Testis (tissue), 3 donors: ENCODE results near the gene NAPSA. TPM values are rescaled to one million over a fixed set of nuclear protein-coding genes. Genes with fewer than 3 reads are reported as not detected.

ENCODE experiments used
- DNase-seq: peaks from one replicate; pipeline ENCODE4 v3.0.0-alpha.2; 2019
- H3K27ac ChIP-seq, 2 donors: fragments of 200-600 bp; sonication (generic); one replicate each; pipeline ENCODE4 v1.5.1; 2019
- H3K27me3 ChIP-seq: fragments of 200-600 bp; sonication (generic); one replicate; pipeline ENCODE4 v1.5.1; 2019
- H3K36me3 ChIP-seq: fragments of 200-600 bp; sonication (generic); one replicate; pipeline ENCODE4 v1.5.1; 2017; ENCODE audit warnings: low read depth; ENCODE audit errors: missing control alignments
- H3K4me1 ChIP-seq: fragments of 200-600 bp; sonication (generic); one replicate; pipeline ENCODE4 v1.5.1; 2019
- H3K4me3 ChIP-seq, 2 donors: fragments of 200-600 bp; sonication (generic); one replicate each; pipeline ENCODE4 v1.5.1; 2017 to 2019
- H3K9me3 ChIP-seq: fragments of 200-600 bp; sonication (generic); one replicate; pipeline ENCODE4 v1.5.1; 2017
- CTCF ChIP-seq, 3 experiments: fragments of 450-650 bp in 2 of 3; fragments of 200-600 bp in 1 of 3; sonication (generic) in 1 of 3; IDR thresholded peaks; one replicate each; pipeline ENCODE4 v1.5.1; 2016 to 2019; ENCODE audit warnings: antibody characterized with exemption in 3 of 3, mild to moderate bottlenecking in 2 of 3, moderate library complexity in 1 of 3
- POLR2A ChIP-seq: fragments of 450-650 bp; IDR thresholded peaks from one replicate; pipeline ENCODE4 v1.6.1; 2017; ENCODE audit warnings: antibody characterized with exemption, mild to moderate bottlenecking, moderate library complexity
- WGBS, 2 donors: methylation state at CpG; one replicate each; pipeline ENCODE4 v1.1.5; 2018; 5-methylcytosine and 5-hydroxymethylcytosine counted together
- intact Hi-C: fragments of 100-400 bp; cut with DNase I; formaldehyde crosslinking; loops from one replicate; pipeline ENCODE4 v1.15.1; 2023; ENCODE audit warnings: low total_unique reads
- polyA plus RNA-seq: library from polyadenylated mRNA; stranded (reverse); fragments of 350-450 nt; fragmentation: Illumina TruSeq; extraction: RNeasy Lipid Tissue Mini Kit (QIAGEN cat#74804); gene quantifications from one replicate; pipeline ENCODE4 v1.2.3, GENCODE V29; 2014; ENCODE audit warnings: low read depth, low replicate concordance; ENCODE audit not compliant: insufficient read depth
- total RNA-seq, 2 donors: library from RNA; depleted of rRNA; stranded (reverse); fragments of >200 nt; gene quantifications; one replicate each; pipeline ENCODE4 v1.2.3, GENCODE V29; 2016

The NAPSA gene
- total and polyA plus RNA-seq, 3 donors from 2014 or later, result 1.3 to 11.5 (median 2.0) TPM

DNA sequence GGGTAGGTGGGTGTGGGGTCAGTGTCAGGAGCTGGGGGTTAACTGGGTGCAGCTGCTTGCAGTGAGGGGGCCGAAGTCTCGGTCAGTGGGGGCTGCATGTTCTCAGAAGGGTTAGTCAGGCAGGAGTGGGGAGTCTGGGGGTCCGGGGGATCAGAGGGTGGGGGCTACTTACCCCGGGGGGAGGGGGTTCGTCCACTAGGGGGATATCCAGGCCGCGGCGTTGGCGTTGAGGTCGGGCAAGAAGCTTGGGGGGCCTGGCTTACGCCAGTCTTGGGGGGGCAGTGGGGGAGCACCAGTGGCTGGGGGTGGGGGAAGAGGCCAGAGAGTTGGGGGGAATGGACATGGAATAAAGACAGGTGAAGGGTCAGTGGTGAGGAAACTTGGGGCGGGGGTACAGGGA lies 45.4 kb downstream of the NAPSA start:
- no peaks in the 10 kb centered on the region for H3K4me1 ChIP-seq
- WGBS, 2 donors, result 86 to 90% methylated on average over 11 to 12 of the region's 12 CpGs
- no peaks in the 10 kb centered on the region for H3K36me3 ChIP-seq
- DNase-seq, result no peak
- no peak overlapping the region for H3K4me3 ChIP-seq
- H3K9me3 ChIP-seq, result no peaks in the 10 kb centered on the region
- H3K27me3 ChIP-seq, result no peaks in the 10 kb centered on the region
- TF ChIP-seq POLR2A (no peak), CTCF (IDR thresholded peaks at IDR 0.05) (no peak)
- intact Hi-C loops, result no loop called here
- H3K27ac ChIP-seq, result no peak overlapping the region

DNA sequence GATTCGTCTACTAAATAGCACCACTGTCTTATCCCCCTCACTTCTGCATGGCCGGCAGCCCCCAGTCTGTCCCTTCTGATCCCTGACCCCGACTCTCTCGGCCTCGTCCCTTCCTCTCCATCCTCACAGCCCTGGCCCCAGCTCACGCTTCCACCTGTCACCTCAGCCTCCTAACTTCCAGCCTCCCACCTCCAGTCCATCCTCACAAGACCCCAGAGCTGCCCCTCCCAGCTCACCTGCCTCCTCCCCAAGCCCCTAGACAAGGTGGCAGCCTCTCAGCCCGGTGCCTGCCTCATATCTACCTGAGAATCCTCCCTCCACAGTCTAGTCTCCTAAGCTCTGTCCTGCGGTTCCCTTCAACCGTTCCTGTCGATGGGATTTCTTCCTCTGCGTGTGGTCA lies 46.3 kb downstream of the NAPSA start:
- Histone ChIP-seq H3K36me3 (no peaks in the 10 kb centered on the region), H3K4me3 (no peak overlapping the region), H3K9me3 (no peaks in the 10 kb centered on the region), H3K4me1 (no peaks in the 10 kb centered on the region), H3K27me3 (no peaks in the 10 kb centered on the region), H3K27ac (no peak overlapping the region)
- no peak for DNase-seq
- intact Hi-C loops, result no loop called here
- WGBS, 2 donors, result 80 to 86% methylated on average over 11 of the region's 11 CpGs
- TF ChIP-seq CTCF (IDR thresholded peaks at IDR 0.05) (no peak), POLR2A (no peak)

GRCh38 chr19:50318438-50318837 lies 47.0 kb downstream of the NAPSA start:
- no peaks in the 10 kb centered on the region for H3K4me1 ChIP-seq

GRCh38 chr19:50317115-50317514 lies 48.3 kb downstream of the NAPSA start:
- intact Hi-C loops, result no loop called here
- Histone ChIP-seq H3K27me3 (no peaks in the 10 kb centered on the region), H3K9me3 (no peaks in the 10 kb centered on the region), H3K27ac (no peak overlapping the region), H3K4me3 (no peak overlapping the region), H3K4me1 (no peaks in the 10 kb centered on the region), H3K36me3 (no peaks in the 10 kb centered on the region)
- WGBS, 2 donors, result 64 to 78% methylated on average over 4 of the region's 4 CpGs
- TF ChIP-seq CTCF (IDR thresholded peaks at IDR 0.05) (no peak), POLR2A (no peak)
- no peak for DNase-seq

More at GRCh38 chr19:50318438-50318837, 47.0 kb downstream of the NAPSA start:
- Histone ChIP-seq H3K27ac (no peak overlapping the region), H3K27me3 (no peaks in the 10 kb centered on the region), H3K9me3 (no peaks in the 10 kb centered on the region), H3K36me3 (no peaks in the 10 kb centered on the region), H3K4me3 (no peak overlapping the region)
- TF ChIP-seq CTCF (IDR thresholded peaks at IDR 0.05) (no peak), POLR2A (no peak)
- no peak for DNase-seq
- intact Hi-C loops, result no loop called here
- 87 to 90% methylated on average over 8 of the region's 8 CpGs for WGBS, 2 donors

GRCh38 chr19:50315773-50316448 lies 49.5 kb downstream of the NAPSA start:
- Histone ChIP-seq H3K36me3 (no peaks in the 10 kb centered on the region), H3K27me3 (no peaks in the 10 kb centered on the region), H3K27ac (no peak overlapping the region), H3K9me3 (no peaks in the 10 kb centered on the region), H3K4me3 (no peak overlapping the region), H3K4me1 (no peaks in the 10 kb centered on the region)
- DNase-seq, result no peak
- intact Hi-C loops, result no loop called here
- no peak for TF ChIP-seq POLR2A
- TF ChIP-seq CTCF (IDR thresholded peaks at IDR 0.05), result no peak
- WGBS, 2 donors, result 0 to 2% methylated on average over 18 of the region's 18 CpGs
